ENCODE measurements around the gene RHOU.

RHOU gene

DNA sequence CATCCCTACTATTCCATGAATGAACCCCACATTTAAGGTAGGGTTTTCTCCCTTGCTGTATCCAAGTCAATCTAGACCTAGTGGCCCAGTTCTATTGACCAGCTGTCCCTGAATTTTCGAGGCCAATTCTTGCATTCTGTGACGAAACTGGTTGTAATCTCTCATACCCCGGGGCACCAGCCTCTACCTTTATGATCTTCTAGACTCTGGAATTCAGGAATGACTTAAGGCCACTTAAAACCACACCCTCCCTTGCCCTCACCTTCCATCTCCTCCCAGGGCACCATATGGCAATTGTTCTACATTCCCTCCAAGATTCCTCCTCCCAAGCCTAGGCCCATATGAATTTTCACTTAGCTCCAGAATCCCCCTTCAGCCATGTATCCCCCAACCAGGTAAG, 48.9 kb downstream of the RHOU start:
- ChIA-PET POLR2A (no interaction called here), CTCF (no interaction called here)
- TF ChIP-seq, protein P1, sequence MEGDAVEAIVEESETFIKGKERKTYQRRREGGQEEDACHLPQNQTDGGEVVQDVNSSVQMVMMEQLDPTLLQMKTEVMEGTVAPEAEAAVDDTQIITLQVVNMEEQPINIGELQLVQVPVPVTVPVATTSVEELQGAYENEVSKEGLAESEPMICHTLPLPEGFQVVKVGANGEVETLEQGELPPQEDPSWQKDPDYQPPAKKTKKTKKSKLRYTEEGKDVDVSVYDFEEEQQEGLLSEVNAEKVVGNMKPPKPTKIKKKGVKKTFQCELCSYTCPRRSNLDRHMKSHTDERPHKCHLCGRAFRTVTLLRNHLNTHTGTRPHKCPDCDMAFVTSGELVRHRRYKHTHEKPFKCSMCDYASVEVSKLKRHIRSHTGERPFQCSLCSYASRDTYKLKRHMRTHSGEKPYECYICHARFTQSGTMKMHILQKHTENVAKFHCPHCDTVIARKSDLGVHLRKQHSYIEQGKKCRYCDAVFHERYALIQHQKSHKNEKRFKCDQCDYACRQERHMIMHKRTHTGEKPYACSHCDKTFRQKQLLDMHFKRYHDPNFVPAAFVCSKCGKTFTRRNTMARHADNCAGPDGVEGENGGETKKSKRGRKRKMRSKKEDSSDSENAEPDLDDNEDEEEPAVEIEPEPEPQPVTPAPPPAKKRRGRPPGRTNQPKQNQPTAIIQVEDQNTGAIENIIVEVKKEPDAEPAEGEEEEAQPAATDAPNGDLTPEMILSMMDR (IDR thresholded peaks at IDR 0.05; ENCODE audit: control extremely low read depth, extremely low read depth, low read depth, missing control alignments): no peak
- no peak for DNase-seq (ENCODE audit: extremely low spot score)

- DNase-seq (ENCODE audit: extremely low spot score): no peak
- ChIA-PET CTCF (interaction anchor here (1.7 kb wide), 1 partner anchor 9 kb away, joined by 4 read pairs; no protein-coding TSS in a partner anchor), POLR2A (no interaction called here)
- TF ChIP-seq, protein P1 (IDR thresholded peaks at IDR 0.05; ENCODE audit: control extremely low read depth, extremely low read depth, low read depth, missing control alignments): no peak
Observed at GRCh38 chr1:228785366-228786330, 50.4 kb downstream of the RHOU start.

DNA sequence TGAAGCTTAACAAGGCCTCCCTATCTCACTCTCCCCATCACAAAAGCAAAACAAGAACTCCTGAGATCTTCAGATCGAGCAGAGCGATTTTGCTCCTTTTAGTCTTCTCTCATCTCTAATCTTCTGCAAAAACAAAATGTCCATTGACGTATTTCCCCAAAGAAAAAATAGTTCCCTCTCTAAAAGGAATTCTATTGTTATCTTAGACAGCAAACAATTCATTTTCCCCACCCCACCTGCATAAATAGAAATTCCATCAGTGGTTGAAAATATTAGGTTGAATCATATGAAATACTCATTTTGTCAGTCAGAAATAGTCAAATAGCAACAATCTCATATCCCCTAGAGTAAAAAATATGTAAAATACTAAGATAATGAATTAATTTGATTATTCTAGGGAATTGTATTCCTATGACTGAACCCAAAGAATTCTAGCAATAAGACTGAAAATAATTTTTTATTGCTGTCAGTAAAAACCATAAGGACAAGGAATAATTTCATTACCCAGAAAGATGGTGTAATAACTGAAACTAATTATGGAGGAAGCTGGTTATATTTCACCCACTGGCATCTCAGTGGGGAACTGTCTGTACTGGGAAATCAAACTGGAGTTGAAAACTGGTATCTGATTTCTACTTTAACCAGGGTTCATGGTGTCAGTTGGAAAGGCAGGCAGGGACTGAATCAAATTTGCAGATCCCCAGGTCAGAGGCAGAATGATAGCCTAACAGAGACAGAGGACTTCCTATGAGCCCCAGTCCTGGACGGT, 51.3 kb downstream of the RHOU start:
- ChIA-PET CTCF (interaction anchor here (1.7 kb wide), 1 partner anchor 8 kb away, joined by 4 read pairs; no protein-coding TSS in a partner anchor), POLR2A (no interaction called here)
- TF ChIP-seq, protein P1 (IDR thresholded peaks at IDR 0.05; ENCODE audit: control extremely low read depth, extremely low read depth, low read depth, missing control alignments): no peak
- no peak for DNase-seq (ENCODE audit: extremely low spot score)

- DNase-seq (ENCODE audit: extremely low spot score): no peak
- TF ChIP-seq, protein P1 (IDR thresholded peaks at IDR 0.05; ENCODE audit: control extremely low read depth, extremely low read depth, low read depth, missing control alignments): no peak
- POLR2A ChIA-PET: no interaction called here
- CTCF ChIA-PET: interaction anchor here (1.0 to 1.4 kb wide), 2 partner anchors 12 to 14 kb away, joined by 3 to 4 read pairs; no protein-coding TSS in a partner anchor
Observed at GRCh38 chr1:228791791-228792190, 56.5 kb downstream of the RHOU start.

- POLR2A ChIA-PET: no interaction called here
- CTCF ChIA-PET: no interaction called here
- no peak for DNase-seq (ENCODE audit: extremely low spot score)
- TF ChIP-seq, protein P1 (IDR thresholded peaks at IDR 0.05; ENCODE audit: control extremely low read depth, extremely low read depth, low read depth, missing control alignments): no peak
Observed at GRCh38 chr1:228792601-228793000, 57.3 kb downstream of the RHOU start.

DNA sequence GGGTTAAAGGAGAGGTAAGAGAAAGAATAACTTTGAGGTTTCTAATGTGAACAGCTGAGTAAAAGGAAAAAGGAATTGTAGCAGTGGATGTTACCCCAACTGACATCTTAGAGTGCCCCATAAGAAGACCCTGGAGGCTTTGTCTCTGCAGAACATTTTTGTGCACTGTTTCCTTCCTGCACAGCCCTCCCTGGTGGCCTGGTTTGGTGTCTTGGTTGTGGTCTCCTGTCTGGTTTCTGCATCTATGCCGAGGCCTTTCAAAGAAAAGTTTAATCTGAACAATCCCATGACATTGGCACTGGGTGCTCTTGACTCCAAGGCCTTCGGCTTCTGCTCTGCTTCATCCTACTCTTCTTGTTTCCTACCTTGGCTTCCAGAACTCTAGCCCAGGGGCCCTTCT, 57.8 kb downstream of the RHOU start:
- CTCF ChIA-PET: no interaction called here
- TF ChIP-seq, protein P1 (IDR thresholded peaks at IDR 0.05; ENCODE audit: control extremely low read depth, extremely low read depth, low read depth, missing control alignments): no peak
- DNase-seq (ENCODE audit: extremely low spot score): no peak
- POLR2A ChIA-PET: no interaction called here
